Stimulated activated CD4-positive, alpha-beta T cell treated with anti-CD3 and anti-CD28 coated beads, Interleukin-2, amount 100 ng/mL, for 4 hours (primary cell): ENCODE results near the gene INPP4B.

Experiments used
- DNase-seq: peaks from one replicate; pipeline ENCODE4 v3.0.0-alpha.2; 2020; ENCODE audit warnings: low read depth

INPP4B gene

DNA sequence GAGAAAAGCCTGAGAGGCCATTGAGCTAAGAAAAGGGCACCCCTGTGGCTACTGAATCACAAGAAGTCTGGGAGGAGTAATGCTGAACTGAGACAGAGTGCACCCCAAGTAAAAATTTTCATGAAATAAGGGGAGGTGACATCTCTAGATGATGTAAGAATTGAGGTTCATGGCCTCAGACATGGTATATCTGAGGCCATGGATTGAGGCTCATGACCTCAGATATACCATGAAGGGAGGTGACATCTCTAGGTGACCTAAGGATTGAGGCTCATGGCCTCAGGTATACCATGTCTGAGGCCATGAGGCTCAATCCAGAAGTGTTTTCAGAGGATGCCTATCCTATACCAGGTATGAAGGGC lies 560.9 kb downstream of the INPP4B start:
- no peak for DNase-seq

DNA sequence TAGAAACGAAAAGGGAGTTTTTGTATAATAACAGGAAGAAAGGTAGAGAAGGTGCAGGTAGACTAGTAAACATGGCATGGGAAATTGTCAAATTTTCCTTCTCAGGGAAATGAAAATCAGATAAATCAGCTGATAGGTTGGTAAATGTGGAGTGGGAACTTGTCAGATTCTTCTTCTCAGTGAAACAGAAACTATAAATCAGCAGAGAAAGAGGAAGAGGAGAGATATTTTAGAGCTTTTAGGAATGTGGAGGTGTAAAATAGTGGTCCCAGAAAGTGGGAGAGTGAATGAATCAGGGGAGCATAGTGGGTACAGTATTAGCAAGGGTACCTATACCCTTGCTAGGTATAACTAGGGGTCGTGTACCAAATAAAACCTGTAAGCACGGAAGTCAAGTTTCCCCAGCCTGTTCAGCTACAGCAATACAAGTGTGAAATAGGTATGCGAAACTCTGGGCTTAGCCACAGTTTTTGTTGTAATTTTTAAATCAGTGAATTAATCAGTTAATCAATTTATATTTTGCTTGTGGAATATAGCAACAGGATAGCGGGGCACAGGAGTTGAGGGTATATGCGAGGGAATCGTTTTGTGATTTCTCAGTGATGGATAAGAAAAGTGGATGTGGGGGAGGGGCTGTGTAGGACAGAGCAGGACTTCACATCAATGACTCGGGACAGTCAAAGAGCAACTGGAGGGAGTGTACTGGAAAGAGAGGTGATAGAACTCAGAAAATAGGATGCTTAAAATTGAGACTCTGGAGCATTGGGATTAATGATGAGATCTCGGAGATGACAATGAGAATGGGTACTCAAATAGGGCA lies 561.5 kb downstream of the INPP4B start:
- no peak for DNase-seq

DNA sequence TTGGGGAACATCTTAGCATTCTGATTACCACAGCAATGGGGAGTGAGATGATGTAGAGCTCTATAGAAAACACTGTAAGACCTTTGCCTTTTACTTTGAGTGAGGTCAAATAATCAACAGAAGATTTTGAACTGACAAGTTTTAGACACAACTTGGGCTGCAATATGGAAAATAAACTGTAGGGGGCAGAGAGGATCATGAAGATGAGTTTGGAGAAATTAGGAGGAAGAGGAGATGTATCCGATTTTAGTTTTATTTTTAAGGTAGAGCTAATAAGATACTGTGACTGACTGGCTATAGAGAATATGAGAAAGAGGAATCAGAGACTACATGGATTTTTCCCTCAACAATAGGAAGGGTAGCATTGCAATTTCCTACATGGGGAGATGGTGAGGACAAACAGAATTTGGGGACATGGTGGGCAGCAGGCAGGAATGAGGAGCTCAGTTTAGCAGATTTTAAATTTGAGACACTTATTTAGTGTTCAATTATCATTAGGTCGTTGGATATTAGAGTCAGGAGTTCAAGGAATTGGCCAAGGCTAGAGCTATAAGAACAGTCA lies 563.1 kb downstream of the INPP4B start:
- DNase-seq, result peak; percentile 28

DNA sequence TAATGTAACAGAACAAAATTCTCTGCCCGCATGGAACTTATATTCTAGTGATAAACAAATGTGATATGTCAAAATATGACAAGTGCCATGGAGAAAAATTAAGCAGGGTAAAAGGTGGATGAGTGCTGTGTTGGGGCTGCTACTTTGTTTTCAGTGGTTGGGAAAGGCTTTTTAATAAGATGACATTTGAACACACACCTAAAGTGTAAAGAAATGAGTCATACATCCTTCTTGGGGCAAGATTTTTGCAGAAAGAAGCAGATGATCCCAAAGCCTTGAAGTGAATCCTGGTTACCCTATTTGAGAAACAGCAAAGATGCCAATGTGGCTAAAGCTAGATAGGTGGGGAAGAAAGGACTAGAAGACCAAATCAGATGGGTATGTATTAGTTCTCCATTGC lies 564.1 kb downstream of the INPP4B start:
- DNase-seq, result no peak

DNA sequence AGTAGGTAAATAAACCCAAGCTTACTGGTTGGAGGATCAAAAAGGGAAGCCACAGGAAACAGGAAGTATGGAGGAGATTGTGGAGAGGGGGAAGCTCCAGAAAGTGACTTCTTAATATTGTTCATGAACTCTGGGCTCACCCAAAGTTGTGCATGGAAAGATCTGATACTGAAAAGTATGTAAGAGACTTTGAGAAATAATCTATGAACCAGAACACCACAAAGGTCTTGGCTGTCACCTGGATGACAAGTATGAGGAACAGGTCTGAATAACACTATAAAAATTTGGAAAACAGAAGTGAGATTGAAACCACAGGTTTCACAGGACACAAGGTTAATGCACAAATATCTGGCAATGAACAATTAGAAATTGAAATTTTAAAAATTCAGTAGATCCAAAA lies 567.4 kb downstream of the INPP4B start:
- DNase-seq, result no peak

DNA sequence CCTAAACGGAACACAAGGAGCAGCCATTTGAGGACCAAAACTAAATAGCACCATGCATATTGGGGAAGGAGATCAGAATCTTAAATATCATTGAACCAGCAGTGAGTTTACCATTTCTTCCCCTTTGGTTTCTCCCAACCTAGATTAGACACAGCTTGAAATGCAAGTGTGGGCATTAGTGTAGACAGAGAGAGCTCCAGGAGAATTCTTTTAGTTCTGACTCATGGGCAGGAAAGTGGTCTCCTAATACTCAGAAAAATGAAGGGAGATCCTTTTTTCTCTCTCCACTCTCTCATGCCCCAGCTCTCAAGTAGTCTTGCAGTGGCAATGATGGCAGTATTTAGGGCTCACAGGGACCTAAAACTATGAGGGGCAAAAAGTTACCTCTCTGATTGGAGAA lies 567.9 kb downstream of the INPP4B start:
- DNase-seq, result no peak

DNA sequence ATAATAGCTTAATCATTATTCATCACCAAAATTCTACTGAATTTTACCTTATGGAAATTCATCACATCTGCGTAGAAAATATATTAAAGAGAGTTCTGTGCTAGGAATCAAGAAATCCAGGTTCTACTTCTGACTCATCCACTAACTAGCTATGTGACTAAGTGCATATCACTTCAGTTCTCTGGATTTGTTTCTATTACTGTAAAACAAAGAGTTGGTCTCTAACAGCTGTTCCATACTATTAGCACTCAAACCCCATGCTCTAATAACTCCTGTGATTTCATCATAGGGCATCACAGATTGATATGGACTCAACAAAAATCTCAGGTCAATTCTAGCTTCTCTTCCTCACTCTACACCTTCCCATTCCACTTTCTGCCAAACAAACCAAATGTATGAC lies 572.0 kb downstream of the INPP4B start:
- DNase-seq, result no peak

DNA sequence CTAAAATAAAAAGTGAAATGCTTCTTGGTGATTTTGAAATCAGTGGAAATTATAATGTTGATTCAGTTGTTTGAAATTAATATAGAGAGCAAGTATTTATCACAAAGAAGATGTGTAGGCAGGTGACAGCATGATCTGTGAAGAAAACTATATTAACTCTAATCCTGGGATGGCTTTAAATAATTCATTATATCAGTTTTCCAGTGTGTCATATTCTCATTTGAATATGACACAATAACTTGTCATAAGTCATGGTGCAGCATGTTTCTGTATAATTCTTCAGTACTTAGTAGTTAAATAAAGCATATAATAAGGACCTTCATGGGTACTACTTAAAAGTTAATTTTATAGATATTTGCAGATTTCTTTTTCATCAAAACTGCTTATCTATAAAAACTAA lies 573.6 kb downstream of the INPP4B start:
- no peak for DNase-seq

DNA sequence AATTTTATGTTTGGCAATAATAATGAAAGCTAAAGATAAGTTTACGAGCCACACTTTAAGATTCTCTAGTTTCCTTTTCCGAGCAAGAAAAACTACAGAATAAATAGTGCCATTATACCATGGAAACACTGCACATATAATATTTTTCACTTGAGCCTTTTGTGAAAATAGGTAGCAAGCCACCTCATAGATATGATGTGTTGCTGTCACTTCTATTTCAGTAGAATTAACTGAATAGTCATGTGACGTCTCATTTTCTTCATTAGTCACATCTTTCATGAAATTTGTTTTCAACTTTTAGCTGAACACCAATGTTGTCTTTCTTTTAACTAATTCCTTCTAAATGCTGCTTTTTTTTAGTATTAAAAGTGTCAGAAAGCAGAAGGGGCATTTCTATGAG lies 574.3 kb downstream of the INPP4B start:
- no peak for DNase-seq

DNA sequence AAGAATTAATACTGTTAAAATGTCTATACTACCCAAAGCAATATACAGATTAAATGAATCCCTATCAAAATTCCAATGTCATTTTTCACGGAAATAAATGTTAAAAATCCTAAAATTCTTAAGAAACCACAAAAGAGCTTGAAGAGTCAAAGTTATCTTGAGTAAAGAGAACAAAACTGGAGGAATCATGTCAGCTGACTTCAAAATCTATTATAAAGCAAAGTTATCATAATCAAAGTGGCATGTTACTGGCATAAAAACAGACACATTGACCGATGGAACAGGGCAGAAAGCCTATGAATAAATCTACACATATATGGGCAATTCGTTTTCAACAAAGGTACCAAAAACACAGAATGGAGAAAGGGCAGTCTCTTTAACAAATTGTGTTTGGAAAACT lies 579.0 kb downstream of the INPP4B start:
- DNase-seq, result no peak

DNA sequence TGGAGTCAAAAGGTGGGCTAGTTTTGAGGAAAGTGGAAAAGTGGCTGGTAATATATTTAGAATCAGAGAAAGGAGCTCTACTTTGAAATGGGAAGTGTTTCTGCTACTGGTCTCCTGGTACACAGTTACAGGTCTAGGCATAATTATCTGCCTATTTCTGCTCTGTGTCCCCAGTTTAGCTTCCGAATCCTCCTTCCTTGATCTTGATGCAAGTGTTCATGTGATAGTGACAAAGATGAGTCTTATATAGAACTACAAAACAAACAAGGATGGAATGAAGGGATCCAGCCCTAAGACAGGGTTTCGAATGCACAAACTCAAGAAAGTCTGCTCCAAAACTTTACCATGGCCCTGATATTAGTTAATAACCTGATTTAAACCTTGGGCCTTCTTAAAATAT lies 580.2 kb downstream of the INPP4B start:
- DNase-seq, result no peak

DNA sequence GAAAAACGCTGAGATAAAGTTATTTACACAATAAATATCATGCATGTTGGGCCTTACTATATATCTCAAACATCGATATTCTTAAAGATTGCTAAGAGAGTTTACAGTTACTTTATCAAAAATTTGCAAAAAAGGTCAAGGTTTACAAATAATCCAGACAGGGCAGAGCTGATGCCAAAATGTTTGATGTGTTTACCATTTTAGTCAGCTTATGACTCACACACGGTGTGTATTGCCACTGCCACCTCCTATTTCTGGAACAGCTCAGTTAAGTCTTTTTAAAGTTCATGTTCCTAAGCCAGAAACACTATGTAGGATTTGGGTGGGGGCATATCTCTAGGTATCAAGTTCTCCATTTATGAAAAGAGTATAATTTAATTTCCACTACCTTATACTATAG lies 580.6 kb downstream of the INPP4B start:
- no peak for DNase-seq

DNA sequence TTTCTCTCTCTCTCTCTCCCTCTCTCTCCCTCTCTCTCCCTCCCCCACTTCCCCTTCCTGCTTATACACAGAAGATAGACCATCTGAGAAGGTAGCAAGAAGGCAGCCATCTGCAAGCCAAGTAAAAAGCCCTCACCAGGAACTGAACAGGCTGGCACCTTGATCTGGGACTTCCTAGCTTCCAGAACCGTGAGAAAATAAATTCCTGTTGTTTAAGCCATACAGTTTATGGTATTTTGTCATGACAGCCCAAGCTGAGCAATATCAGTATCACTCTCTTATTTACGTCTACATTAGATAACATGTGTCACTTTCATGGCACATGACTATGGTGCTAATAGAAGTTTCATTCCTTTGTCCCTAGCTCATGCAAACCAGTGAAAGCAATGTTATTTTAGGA lies 581.1 kb downstream of the INPP4B start:
- no peak for DNase-seq

DNA sequence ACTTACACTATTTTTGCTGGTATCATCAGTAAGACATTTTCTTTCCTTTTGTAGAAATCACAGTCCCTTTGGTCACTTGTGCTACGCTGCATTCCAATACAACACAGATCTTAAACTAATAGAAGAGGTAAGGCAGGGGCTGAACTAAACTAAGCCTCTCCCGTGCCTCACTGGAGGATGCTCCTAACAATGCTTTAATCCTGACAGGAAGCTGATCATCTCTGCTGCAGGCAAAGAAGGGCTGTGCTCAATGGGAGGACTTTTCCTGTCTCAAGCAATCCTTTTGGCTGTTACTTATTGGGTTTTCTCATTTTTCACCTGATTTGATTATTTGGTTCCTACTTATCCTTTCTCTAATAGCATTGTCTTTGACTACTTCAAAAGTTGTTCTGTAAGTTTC lies 583.1 kb downstream of the INPP4B start:
- DNase-seq, result no peak

DNA sequence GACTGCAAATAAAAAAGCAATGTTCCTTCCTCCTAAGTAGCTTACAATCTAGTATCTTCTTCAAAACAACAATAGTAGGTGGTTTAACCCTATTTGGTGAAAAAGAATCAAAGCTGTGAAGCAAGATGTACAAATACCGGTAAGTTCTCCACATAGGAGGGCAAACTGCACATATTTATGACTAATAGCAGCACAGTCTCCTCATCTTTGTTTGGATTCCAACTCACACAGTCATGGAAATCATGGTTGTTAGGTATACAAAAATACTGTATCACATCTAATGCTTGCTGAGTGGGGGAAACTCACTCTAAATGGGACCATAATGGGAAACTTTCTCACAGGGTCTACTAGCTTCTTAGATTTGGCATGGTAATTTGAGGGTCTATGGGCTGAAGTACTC lies 597.2 kb downstream of the INPP4B start:
- no peak for DNase-seq

DNA sequence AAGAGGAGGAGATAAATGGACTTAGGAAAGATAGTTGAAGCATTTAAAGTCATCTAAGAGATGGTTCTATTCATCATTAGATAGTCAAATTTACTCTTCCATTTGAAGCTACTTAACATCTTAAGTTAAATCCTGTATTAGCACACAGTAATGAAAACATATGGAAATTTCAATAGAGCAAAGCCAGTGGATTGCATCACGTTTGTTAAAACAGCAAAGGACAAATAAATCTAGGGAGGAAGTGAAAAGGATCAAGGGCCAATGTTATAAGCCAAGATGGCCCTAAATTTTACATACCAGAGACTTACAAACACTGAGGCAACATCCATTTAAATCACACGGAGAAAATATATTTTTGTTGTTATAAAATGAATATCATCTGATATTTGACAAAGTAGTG lies 602.8 kb downstream of the INPP4B start:
- DNase-seq, result no peak

DNA sequence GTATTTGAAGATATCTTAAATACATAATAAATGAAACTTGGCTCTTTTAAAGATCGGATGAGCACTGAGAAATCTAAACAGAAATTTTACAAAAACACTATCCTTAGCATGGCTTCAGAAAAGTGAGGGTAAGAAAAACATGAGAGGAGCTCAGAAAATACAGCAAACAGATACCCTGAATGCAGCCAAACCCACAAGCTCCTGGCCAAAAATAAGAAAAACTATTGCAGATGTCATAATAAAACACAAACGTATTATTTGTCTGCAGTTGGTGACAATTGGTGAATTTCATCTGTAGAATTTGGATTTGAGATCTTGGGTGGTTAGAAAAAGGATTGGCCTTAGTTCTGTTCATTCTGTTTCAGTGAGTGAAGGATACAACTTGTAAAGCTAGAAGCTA lies 603.9 kb downstream of the INPP4B start:
- no peak for DNase-seq

DNA sequence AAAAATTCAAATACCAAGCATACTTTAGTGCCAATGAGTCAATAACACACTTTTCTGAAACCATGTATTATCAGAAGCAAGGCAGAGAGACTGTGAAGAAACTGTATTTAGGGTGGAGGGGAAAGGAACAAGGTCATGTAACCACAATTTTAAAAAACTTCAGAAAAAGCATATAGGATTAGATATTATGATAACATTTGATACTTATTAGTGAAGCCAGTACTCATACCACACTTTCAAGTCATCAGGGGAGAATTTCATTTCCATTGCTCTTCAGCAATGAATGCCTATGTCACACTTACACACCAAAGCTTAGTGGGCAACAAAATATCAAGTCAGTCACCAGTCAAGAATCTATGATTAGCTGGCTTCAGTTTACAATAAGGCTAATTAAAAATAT lies 607.5 kb downstream of the INPP4B start:
- no peak for DNase-seq

DNA sequence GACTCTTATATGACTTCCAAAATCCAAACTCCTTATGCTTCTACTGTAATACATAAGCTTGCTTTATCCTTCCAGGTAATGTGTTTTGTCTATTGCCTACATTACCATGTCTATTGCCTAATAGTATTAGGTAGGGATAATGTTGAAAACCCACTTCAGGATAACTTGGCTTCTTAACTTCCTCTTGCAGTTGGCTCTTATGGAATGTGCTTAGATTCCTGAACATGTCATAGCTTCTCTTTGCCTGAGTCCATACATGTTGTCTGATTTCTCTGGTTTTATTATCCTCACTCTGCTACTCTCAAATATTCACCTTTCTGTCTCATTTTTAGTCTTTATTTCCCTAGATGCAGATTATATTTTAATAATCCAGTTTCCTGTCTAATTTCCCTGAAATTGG lies 609.8 kb downstream of the INPP4B start:
- DNase-seq, result no peak

DNA sequence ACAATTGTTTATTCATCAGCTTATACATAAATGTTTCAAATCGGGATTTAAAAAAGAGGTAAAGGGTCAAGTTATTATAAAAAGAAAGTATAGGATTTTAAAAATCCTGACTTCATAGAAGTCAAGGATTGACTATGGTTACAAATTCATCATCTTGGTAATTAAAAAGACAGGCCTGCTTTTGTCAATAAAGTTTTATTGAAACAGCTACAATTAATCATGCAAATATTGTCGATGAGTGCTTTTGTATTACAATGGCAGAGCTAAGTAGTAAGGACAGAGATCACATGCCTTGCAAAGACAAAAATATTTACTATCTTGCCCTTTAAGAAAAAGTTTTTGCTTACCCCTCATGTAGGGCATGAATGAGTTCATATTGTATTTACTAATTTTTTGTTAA lies 614.3 kb downstream of the INPP4B start:
- DNase-seq, result no peak

DNA sequence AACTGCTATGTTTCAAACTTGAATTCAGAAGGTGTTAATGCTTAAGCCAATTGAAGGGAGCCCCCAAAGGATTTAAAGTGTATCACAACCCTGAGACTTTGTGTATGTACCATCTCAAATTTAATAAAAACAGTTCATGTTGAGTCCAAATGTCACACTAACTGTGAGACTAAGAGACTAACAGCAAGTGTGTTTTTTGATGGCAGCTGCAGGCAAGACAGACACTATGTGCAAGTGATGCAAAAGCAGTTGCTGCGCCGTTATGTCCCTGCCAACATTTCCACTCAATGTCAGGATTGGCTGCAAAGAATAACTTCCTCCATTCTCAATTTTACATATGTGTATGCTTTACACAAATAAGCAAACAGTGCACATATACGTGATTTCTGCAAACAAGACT lies 615.1 kb downstream of the INPP4B start:
- DNase-seq, result no peak

DNA sequence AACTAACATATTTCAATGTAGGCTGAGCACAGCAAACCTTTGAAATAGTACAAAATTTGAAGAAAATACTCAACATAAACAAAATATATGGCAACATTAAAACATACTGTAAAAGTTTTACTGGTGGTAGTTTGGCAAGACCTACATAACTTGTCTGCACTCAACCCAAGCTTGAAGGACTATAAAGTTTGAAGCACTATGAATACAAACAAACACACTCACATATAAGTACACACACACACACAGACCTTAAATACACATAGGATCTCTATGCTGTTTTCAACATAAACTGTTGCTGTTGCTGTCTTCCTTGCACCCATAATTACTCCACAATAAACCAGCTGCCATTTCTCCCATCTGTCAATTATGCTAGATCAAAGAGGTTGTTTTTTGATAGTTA lies 620.1 kb downstream of the INPP4B start:
- no peak for DNase-seq

DNA sequence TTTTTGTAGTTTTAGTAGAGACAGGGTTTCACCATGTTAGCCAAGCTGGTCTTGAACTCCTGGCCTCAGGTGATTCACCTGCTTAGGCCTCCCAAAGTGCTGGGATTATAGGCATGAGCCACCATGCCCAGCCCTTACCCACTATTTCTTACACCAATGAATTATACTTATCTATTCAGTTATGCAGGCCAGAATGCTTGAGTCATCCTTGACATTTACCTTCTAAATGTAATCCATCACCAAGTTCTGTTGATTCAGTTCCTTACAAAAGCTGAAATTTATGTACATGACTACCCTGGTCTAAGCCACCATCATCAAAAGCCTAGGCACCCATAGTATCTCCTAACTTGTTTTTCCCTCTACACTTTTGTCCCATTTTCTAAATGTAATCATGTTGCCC lies 624.0 kb downstream of the INPP4B start:
- no peak for DNase-seq

DNA sequence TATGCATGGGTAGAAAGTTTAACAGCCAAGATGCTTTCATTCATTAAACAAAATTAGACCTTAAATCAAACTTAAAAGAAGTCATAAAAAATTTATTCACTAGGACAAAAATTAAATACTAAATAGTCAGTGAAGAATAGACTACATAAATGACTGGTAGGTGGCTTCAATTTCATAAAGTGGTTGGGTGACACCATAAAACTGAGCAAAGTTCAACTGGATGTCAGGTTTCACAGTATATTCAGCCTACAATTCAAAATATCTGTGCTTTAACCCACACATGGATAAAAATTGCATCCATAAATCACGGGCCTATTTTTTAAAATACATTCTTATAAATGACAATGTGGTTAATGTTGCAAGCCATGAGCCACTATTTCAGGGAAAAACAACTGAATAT lies 627.4 kb downstream of the INPP4B start:
- no peak for DNase-seq
